Kidney (tissue), 14 donors: Measurements from ENCODE around the gene PHLDB2. TPM values are rescaled to one million over a fixed set of nuclear protein-coding genes. Genes with fewer than 3 reads are reported as not detected.
A peak's percentile ranks its signal among the peaks of the same experiment; 100 is the strongest.

Source experiments
- DNase-seq, 5 donors: peaks; one replicate each; pipeline ENCODE4 v3.0.0-alpha.2; 2013 to 2020
- FAIRE-seq: peaks from 2 replicates; lab custom pipeline; 2012; peaks lifted over from hg19 to GRCh38; lab: Jason Lieb, UNC
- H3K27ac ChIP-seq, 2 donors: one replicate each; pipeline ENCODE4 v1.7.0; 2013; ENCODE audit warnings: low read depth in 2 of 2, low read length in 2 of 2, inconsistent platforms in 1 of 2
- H3K27me3 ChIP-seq: one replicate; pipeline ENCODE4 v1.7.1; 2013; ENCODE audit warnings: low read length, inconsistent platforms; ENCODE audit not compliant: control insufficient read depth, insufficient read depth
- H3K36me3 ChIP-seq, 3 donors: one replicate each; pipeline versions ENCODE4 v1.7.0 to v1.7.1; 2013; ENCODE audit warnings: low read length in 3 of 3, control low read depth in 1 of 3, inconsistent platforms in 1 of 3; ENCODE audit not compliant: insufficient read depth in 3 of 3, control insufficient read depth in 2 of 3
- H3K4me1 ChIP-seq, 3 donors: one replicate each; pipeline versions ENCODE4 v1.7.0 to v1.7.1; 2013; ENCODE audit warnings: low read length in 3 of 3, inconsistent platforms in 1 of 3, low read depth in 1 of 3; ENCODE audit not compliant: control insufficient read depth in 2 of 3, insufficient read depth in 2 of 3
- H3K4me3 ChIP-seq, 3 donors: one replicate each; pipeline versions ENCODE4 v1.7.0 to v1.8.1; 2013; ENCODE audit warnings: low read length in 3 of 3, control low read depth in 1 of 3, inconsistent platforms in 1 of 3
- H3K9ac ChIP-seq, 3 donors: one replicate each; pipeline versions ENCODE4 v1.7.0 to v1.7.1; 2013; ENCODE audit warnings: low read length in 3 of 3, control low read depth in 1 of 3, inconsistent platforms in 1 of 3
- H3K9me3 ChIP-seq, 3 donors: one replicate each; pipeline versions ENCODE4 v1.7.0 to v1.7.1; 2013; ENCODE audit warnings: low read length in 3 of 3, control low read depth in 1 of 3, inconsistent platforms in 1 of 3; ENCODE audit not compliant: control insufficient read depth in 2 of 3, insufficient read depth in 1 of 3
- intact Hi-C: fragments of 100-400 bp; cut with DNase I; formaldehyde crosslinking; loops from one replicate; pipeline ENCODE4 v1.11.1; 2022
- polyA plus RNA-seq: library from polyadenylated mRNA; stranded (reverse); fragments of 350-450 nt; fragmentation: Illumina TruSeq; extraction: RNeasy Lipid Tissue Mini Kit (QIAGEN cat#74804); gene quantifications from one replicate; pipeline ENCODE4 v1.2.3, GENCODE V29; 2014; ENCODE audit warnings: low read depth, low replicate concordance; ENCODE audit not compliant: insufficient read depth
- total RNA-seq: library from RNA; stranded (reverse); fragmentation: NEBNext Ultra II Directional; extraction: Animal tissue kit (Norgen Biotek cat#: 25700); gene quantifications from one replicate; pipeline ENCODE4 v1.2.1, GENCODE V29; 2021
- TF ChIP-seq, protein P1 (sequence below): IDR thresholded peaks from 3 replicates; pipeline ENCODE4 v1.5.1; 2012; ENCODE audit warnings: mild to moderate bottlenecking, moderate library complexity, borderline replicate concordance; ENCODE audit not compliant: insufficient read depth; ENCODE audit errors: extremely low read depth
- donor health status: control.
- donor health status: control.
- donor health status: control.
- donor health status: control.
- donor health status: control.
- donor health status: DM: yes; HTN: yes; CAD: no.
- donor health status: Normal renal cell carcinoma (clear cell type).

Gene PHLDB2
- total and polyA plus RNA-seq, 2 donors from 2014 or later: 28.0 to 85.6 TPM

DNA sequence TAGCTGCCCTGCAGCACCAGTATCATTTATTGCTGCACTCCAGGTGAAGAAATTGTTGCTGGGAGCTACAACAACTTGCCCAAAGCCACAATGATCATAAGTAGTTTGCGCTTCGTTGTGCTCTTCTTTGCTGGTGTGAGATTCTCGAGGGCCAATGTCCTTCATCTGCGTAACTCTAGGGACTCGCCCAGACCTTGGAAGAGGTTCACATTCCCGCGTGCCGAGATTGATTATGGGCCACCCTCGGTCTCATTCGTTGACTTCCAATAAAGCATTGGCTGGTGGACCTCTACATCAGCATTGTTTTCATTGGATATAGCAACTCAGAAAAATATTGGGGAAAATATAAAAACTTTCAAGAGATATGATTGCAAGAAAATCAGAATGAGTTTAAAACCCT, 423 bp upstream of the PHLDB2 start:
- no peaks in the 10 kb centered on the region for H3K27me3 ChIP-seq
- DNase-seq (peak in 1 of 5 donors; percentile 32), FAIRE-seq (no peak)
- H3K9me3 ChIP-seq: no peaks in the 10 kb centered on the region
- H3K4me3 ChIP-seq: peak overlapping the region; percentile 26 to 84 (median 66)
- TF ChIP-seq, protein P1, sequence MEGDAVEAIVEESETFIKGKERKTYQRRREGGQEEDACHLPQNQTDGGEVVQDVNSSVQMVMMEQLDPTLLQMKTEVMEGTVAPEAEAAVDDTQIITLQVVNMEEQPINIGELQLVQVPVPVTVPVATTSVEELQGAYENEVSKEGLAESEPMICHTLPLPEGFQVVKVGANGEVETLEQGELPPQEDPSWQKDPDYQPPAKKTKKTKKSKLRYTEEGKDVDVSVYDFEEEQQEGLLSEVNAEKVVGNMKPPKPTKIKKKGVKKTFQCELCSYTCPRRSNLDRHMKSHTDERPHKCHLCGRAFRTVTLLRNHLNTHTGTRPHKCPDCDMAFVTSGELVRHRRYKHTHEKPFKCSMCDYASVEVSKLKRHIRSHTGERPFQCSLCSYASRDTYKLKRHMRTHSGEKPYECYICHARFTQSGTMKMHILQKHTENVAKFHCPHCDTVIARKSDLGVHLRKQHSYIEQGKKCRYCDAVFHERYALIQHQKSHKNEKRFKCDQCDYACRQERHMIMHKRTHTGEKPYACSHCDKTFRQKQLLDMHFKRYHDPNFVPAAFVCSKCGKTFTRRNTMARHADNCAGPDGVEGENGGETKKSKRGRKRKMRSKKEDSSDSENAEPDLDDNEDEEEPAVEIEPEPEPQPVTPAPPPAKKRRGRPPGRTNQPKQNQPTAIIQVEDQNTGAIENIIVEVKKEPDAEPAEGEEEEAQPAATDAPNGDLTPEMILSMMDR: no peak
- intact Hi-C loops: loop anchor here (10.0 kb wide), 1 partner anchor 124 kb away; no protein-coding TSS in a partner anchor
- no peaks in the 10 kb centered on the region for H3K36me3 ChIP-seq
- peak overlapping the region; percentile 13 to 65 (median 48) for H3K9ac ChIP-seq
- peak overlapping the region; percentile 93 to 97 for H3K27ac ChIP-seq
- H3K4me1 ChIP-seq: peaks cover 0 to 15% (median 10%) of the 10 kb centered on the region in 3 donors

DNA sequence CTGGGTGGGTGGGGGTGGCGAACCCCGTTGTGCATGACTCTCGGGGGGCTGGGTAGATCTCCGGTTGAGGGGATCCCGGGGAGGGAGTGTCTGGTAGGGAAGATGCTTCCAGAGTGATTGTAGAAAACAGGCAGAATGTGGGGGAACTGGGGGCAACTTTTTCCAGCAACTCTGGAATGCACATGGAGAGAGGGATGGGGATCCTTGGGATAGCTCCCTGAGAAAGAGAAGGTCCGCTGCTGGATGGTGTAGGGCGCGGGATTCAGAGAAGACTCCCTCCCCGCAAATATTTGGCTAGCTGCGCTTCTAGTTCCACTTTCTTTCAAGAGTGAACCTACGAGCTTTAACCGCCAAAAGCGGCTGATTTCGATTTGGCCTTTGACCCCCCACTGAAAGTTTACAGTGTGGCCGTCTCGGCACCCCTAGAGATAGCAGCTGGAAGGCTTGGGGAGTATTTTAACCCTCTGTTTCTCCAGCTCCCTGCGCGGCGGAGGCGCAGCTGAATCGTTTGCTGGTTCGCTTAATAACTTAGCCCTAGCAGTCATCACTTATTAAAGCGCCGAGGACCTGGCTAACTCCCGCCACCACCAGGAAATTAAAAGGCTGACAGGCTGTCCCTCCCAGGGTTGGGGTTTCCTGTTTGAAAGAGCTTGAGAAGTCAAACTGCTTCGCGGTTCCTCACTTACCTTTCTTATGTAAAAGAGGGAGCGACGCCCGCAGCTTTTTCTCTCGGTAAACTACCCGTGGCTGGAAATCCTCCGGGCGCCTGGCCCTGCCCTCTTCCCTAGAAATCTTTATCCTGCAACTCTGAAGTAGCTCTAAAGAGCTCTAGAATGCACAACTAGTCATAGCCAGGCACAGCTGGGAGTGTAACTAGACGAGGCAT, 1.2 kb downstream of the PHLDB2 start:
- TF ChIP-seq, protein P1: peak; percentile 48
- Histone ChIP-seq H3K4me3 (peak overlapping the region; percentile 81 to 85 (median 84)), H3K36me3 (no peaks in the 10 kb centered on the region), H3K27ac (peak overlapping the region; percentile 93 to 97), H3K27me3 (no peaks in the 10 kb centered on the region), H3K9me3 (no peaks in the 10 kb centered on the region), H3K4me1 (peaks cover 0 to 30% (median 15%) of the 10 kb centered on the region in 3 donors), H3K9ac (peak overlapping the region; percentile 61 to 95 (median 78))
- intact Hi-C loops: loop anchor here (10.0 kb wide), 1 partner anchor 125 kb away; no protein-coding TSS in a partner anchor
- FAIRE-seq (no peak), DNase-seq (peak; percentile 86 to 96 (median 90))

DNA sequence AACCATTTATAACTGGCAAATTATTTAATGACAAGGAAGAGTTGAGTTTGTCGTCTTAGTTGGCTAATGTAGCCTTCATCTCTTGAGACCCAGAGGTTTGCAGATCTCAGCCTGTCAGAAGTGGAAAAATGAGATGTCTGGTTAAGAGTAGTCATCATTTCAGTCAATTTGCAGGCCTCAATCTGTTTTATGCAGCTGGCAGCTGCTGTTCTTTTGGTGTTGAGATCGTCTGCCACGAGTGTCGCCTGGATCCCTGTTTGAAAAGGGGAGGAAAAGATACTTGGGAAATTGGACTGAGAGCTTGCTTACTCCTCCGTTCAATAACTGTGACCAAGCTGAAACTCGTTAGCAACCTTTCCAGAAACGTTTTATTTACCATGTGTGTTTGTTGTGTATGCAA, 2.3 kb downstream of the PHLDB2 start:
- peak overlapping the region; percentile 6 to 85 (median 84) for H3K4me3 ChIP-seq
- peak overlapping the region; percentile 93 to 97 for H3K27ac ChIP-seq
- intact Hi-C loops: no loop called here
- no peaks in the 10 kb centered on the region for H3K9me3 ChIP-seq
- peak overlapping the region in 1 of 3 donors; percentile 95 for H3K9ac ChIP-seq
- H3K27me3 ChIP-seq: no peaks in the 10 kb centered on the region
- FAIRE-seq (no peak), DNase-seq (peak in 1 of 5 donors; percentile 27)
- TF ChIP-seq, protein P1: no peak
- no peaks in the 10 kb centered on the region for H3K36me3 ChIP-seq
- peaks cover 2 to 39% (median 21%) of the 10 kb centered on the region in 3 donors for H3K4me1 ChIP-seq
